H9 (cell line): ENCODE measurements around the gene RPS6KA1. TPM values are rescaled to one million over a fixed set of nuclear protein-coding genes. Genes with fewer than 3 reads are reported as not detected.

Source experiments
- DNase-seq: peaks from one replicate; pipeline ENCODE4 v3.0.0-alpha.2; 2017
- H2AFZ ChIP-seq: one replicate; pipeline ENCODE4 v1.6.1; 2013; ENCODE audit warnings: mild to moderate bottlenecking, low read length, control low read depth, moderate library complexity
- H2AK5ac ChIP-seq: 2 replicates; pipeline ENCODE4 v1.6.1; 2013; ENCODE audit warnings: low read length, control low read depth, mixed read lengths; ENCODE audit not compliant: insufficient read length
- H2BK120ac ChIP-seq: one replicate; pipeline ENCODE4 v1.6.1; 2013; ENCODE audit warnings: low read depth, mild to moderate bottlenecking, low read length, control low read depth, inconsistent platforms; ENCODE audit not compliant: poor library complexity, severe bottlenecking
- H2BK12ac ChIP-seq: 2 replicates; pipeline ENCODE4 v1.6.1; 2013; ENCODE audit warnings: low read length, control low read depth, mixed read lengths, low read depth; ENCODE audit not compliant: insufficient read length
- H2BK15ac ChIP-seq: 2 replicates; pipeline ENCODE4 v1.6.1; 2013; ENCODE audit warnings: low read depth, low read length, control low read depth
- H2BK20ac ChIP-seq: one replicate; pipeline ENCODE4 v1.6.1; 2013; ENCODE audit warnings: low read depth, mild to moderate bottlenecking, low read length, control low read depth, inconsistent platforms; ENCODE audit not compliant: poor library complexity, severe bottlenecking
- H2BK5ac ChIP-seq: 2 replicates; pipeline ENCODE4 v1.6.1; 2013; ENCODE audit warnings: low read length, control low read depth, mixed read lengths; ENCODE audit not compliant: insufficient read length
- H3K14ac ChIP-seq: 2 replicates; pipeline ENCODE4 v1.6.1; 2013; ENCODE audit warnings: low read length, control low read depth; ENCODE audit not compliant: insufficient read depth
- H3K18ac ChIP-seq: 2 replicates; pipeline ENCODE4 v1.6.1; 2013; ENCODE audit warnings: low read depth, mild to moderate bottlenecking, mixed read lengths, low read length, control low read depth; ENCODE audit not compliant: insufficient read length
- H3K23ac ChIP-seq: 2 replicates; pipeline ENCODE4 v1.6.1; 2013; ENCODE audit warnings: low read length, control low read depth, mixed read lengths, low read depth; ENCODE audit not compliant: insufficient read length
- H3K23me2 ChIP-seq: 2 replicates; pipeline ENCODE4 v1.6.1; 2013; ENCODE audit warnings: low read depth, mild to moderate bottlenecking, mixed read lengths, low read length, control low read depth; ENCODE audit not compliant: insufficient read length, poor library complexity, severe bottlenecking
- H3K27ac ChIP-seq: 2 replicates; pipeline ENCODE4 v1.5.1; 2013; ENCODE audit warnings: low read length, control low read depth, mixed read lengths, low read depth; ENCODE audit not compliant: insufficient read length
- H3K27me3 ChIP-seq: 2 replicates; pipeline ENCODE4 v1.6.1; 2013; ENCODE audit warnings: low read length, control low read depth, inconsistent platforms; ENCODE audit not compliant: insufficient read depth
- H3K4ac ChIP-seq: 2 replicates; pipeline ENCODE4 v1.6.1; 2013; ENCODE audit warnings: low read depth, mild to moderate bottlenecking, control low read depth, inconsistent platforms, low read length, moderate library complexity
- H3K4me1 ChIP-seq: 2 replicates; pipeline ENCODE4 v1.6.1; 2013; ENCODE audit warnings: low read length, control low read depth, inconsistent platforms; ENCODE audit not compliant: insufficient read depth
- H3K4me2 ChIP-seq: 2 replicates; pipeline ENCODE4 v1.6.1; 2013; ENCODE audit warnings: low read length, control low read depth, mixed read lengths; ENCODE audit not compliant: insufficient read length, insufficient read depth
- H3K56ac ChIP-seq: 2 replicates; pipeline ENCODE4 v1.6.1; 2013; ENCODE audit warnings: low read depth, mild to moderate bottlenecking, mixed read lengths, low read length, control low read depth; ENCODE audit not compliant: insufficient read length
- H3K79me1 ChIP-seq: 2 replicates; pipeline ENCODE4 v1.6.1; 2013; ENCODE audit warnings: low read depth, mild to moderate bottlenecking, moderate library complexity, low read length, control low read depth, inconsistent platforms; ENCODE audit not compliant: insufficient read depth, poor library complexity, severe bottlenecking
- H3K79me2 ChIP-seq: 2 replicates; pipeline ENCODE4 v1.6.1; 2013; ENCODE audit warnings: low read length, control low read depth, inconsistent platforms; ENCODE audit not compliant: insufficient read depth
- H3K9ac ChIP-seq: 2 replicates; pipeline ENCODE4 v1.6.1; 2013; ENCODE audit warnings: low read length, control low read depth, mixed read lengths; ENCODE audit not compliant: insufficient read length; ENCODE audit errors: extremely low read depth
- H3K9me3 ChIP-seq: one replicate; pipeline ENCODE4 v1.6.1; 2013; ENCODE audit warnings: low read depth, low read length, inconsistent platforms; ENCODE audit not compliant: control insufficient read depth
- H3T11ph ChIP-seq: one replicate; pipeline ENCODE4 v1.6.1; 2013; ENCODE audit warnings: mild to moderate bottlenecking, low read length, control low read depth, inconsistent platforms
- H4K20me1 ChIP-seq: one replicate; pipeline ENCODE4 v1.6.1; 2013; ENCODE audit not compliant: control insufficient read depth, insufficient read length, insufficient read depth
- H4K5ac ChIP-seq: 2 replicates; pipeline ENCODE4 v1.6.1; 2013; ENCODE audit warnings: low read depth, mild to moderate bottlenecking, mixed read lengths, low read length, control low read depth; ENCODE audit not compliant: insufficient read length
- H4K8ac ChIP-seq: replicated peaks from 2 replicates; pipeline ENCODE4 v1.6.1; 2013; ENCODE audit warnings: low read length, control low read depth, mixed read lengths, low read depth; ENCODE audit not compliant: insufficient read length
- H4K91ac ChIP-seq: 2 replicates; pipeline ENCODE4 v1.6.1; 2013; ENCODE audit warnings: low read depth, mild to moderate bottlenecking, moderate library complexity, mixed read lengths, low read length, control low read depth; ENCODE audit not compliant: insufficient read length
- H3K27ac Mint-ChIP-seq, 3 experiments: 2 replicates in 2 of 3; 3 replicates in 1 of 3; pipeline ENCODE4 v1.8.0; 2020 to 2021; ENCODE audit warnings: mixed read lengths in 3 of 3, mild to moderate bottlenecking in 1 of 3, moderate library complexity in 1 of 3
- H3K27me3 Mint-ChIP-seq: 2 replicates; pipeline ENCODE4 v1.8.0; 2021; ENCODE audit warnings: low read depth, mild to moderate bottlenecking, moderate library complexity, mixed read lengths
- H3K36me3 Mint-ChIP-seq, 3 experiments: 2 replicates in 2 of 3; 3 replicates in 1 of 3; pipeline ENCODE4 v1.8.0; 2020 to 2021; ENCODE audit warnings: low read depth in 3 of 3, mixed read lengths in 3 of 3; ENCODE audit not compliant: insufficient read depth in 1 of 3
- H3K4me1 Mint-ChIP-seq, 2 experiments: 2 replicates each; pipeline ENCODE4 v1.8.0; 2020; ENCODE audit warnings: mixed read lengths in 2 of 2
- H3K4me3 Mint-ChIP-seq, 2 experiments: 2 replicates in 1 of 2; 3 replicates in 1 of 2; pipeline ENCODE4 v1.8.0; 2020 to 2021; ENCODE audit warnings: mild to moderate bottlenecking in 2 of 2, mixed read lengths in 2 of 2, moderate library complexity in 1 of 2
- H3K9me3 Mint-ChIP-seq, 2 experiments: 2 replicates in 1 of 2; 3 replicates in 1 of 2; pipeline ENCODE4 v1.8.0; 2020; ENCODE audit warnings: mild to moderate bottlenecking in 2 of 2, mixed read lengths in 2 of 2, moderate library complexity in 1 of 2
- WGBS: extraction: QIAGEN DNeasy Blood & Tissue Kit; methylation state at CpG from one replicate; pipeline ENCODE4 v1.1.7; 2013; ENCODE audit warnings: missing lambda C conversion rate, low lambda C conversion rate, mixed read lengths; ENCODE audit not compliant: insufficient read length; ENCODE audit errors: extremely low coverage; 5-methylcytosine and 5-hydroxymethylcytosine counted together
- total RNA-seq: library from RNA; stranded (reverse); gene quantifications from 2 replicates; pipeline ENCODE4 v1.2.1, GENCODE V29; 2021
- TF ChIP-seq, protein P1 (sequence below): fragments of 200-600 bp; sonication (generic); conservative IDR thresholded peaks from 3 replicates; pipeline ENCODE4 v1.8.0; 2021; ENCODE audit warnings: antibody characterized with exemption, mild to moderate bottlenecking

Gene RPS6KA1
- total RNA-seq, 1 experiment from 2014 or later = 45.3 TPM

- no peaks in the 10 kb centered on the region for H3K9me3 Mint-ChIP-seq
- no peaks in the 10 kb centered on the region for H3K79me2 ChIP-seq
- no peaks in the 10 kb centered on the region for H3K4me1 Mint-ChIP-seq
- H2BK12ac ChIP-seq = no peak overlapping the region
- H3K14ac ChIP-seq = no peak overlapping the region
- H3K79me1 ChIP-seq = no peaks in the 10 kb centered on the region
- H2BK120ac ChIP-seq = no peak overlapping the region
- H3K9me3 ChIP-seq = no peaks in the 10 kb centered on the region
- H3K9ac ChIP-seq = no peak overlapping the region
- no peak overlapping the region for H3K4me2 ChIP-seq
- peaks cover 3 to 6% (median 4%) of the 10 kb centered on the region in 3 experiments; a peak in 6 of 7 replicates for H3K36me3 Mint-ChIP-seq
- no peaks in the 10 kb centered on the region; the same call in 1 of the 2 replicates for H3K27me3 Mint-ChIP-seq
- H3K23ac ChIP-seq = no peak overlapping the region
- no peaks in the 10 kb centered on the region for H3K23me2 ChIP-seq
- no peaks in the 10 kb centered on the region for H3K27me3 ChIP-seq
- no peak overlapping the region for H3K4me3 Mint-ChIP-seq
- TF ChIP-seq, protein P1, sequence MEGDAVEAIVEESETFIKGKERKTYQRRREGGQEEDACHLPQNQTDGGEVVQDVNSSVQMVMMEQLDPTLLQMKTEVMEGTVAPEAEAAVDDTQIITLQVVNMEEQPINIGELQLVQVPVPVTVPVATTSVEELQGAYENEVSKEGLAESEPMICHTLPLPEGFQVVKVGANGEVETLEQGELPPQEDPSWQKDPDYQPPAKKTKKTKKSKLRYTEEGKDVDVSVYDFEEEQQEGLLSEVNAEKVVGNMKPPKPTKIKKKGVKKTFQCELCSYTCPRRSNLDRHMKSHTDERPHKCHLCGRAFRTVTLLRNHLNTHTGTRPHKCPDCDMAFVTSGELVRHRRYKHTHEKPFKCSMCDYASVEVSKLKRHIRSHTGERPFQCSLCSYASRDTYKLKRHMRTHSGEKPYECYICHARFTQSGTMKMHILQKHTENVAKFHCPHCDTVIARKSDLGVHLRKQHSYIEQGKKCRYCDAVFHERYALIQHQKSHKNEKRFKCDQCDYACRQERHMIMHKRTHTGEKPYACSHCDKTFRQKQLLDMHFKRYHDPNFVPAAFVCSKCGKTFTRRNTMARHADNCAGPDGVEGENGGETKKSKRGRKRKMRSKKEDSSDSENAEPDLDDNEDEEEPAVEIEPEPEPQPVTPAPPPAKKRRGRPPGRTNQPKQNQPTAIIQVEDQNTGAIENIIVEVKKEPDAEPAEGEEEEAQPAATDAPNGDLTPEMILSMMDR = no peak
- H4K91ac ChIP-seq = no peak overlapping the region
- H3K27ac Mint-ChIP-seq = no peak overlapping the region
- no peak overlapping the region for H3K56ac ChIP-seq
- no peak overlapping the region for H3K18ac ChIP-seq
- H2BK15ac ChIP-seq = no peak overlapping the region
- no peak overlapping the region for H2BK5ac ChIP-seq
- no peak overlapping the region for H3K4ac ChIP-seq
- H3K27ac ChIP-seq = no peak overlapping the region
- H2BK20ac ChIP-seq = no peak overlapping the region
- no peaks in the 10 kb centered on the region for H4K20me1 ChIP-seq
- no peak overlapping the region for H3T11ph ChIP-seq
- no peaks in the 10 kb centered on the region for H3K4me1 ChIP-seq
- no peak overlapping the region for H2AK5ac ChIP-seq
- H4K5ac ChIP-seq = no peak overlapping the region
- H4K8ac ChIP-seq = no peak overlapping the region
- no peak for DNase-seq
- WGBS = no CpG with 5 or more reads among the region's 3 CpGs
- H2AFZ ChIP-seq = no peak overlapping the region
These were observed 50.1 kb downstream of the RPS6KA1 start for GRCh38 chr1:26579681-26580111.
